ENCODE data around the gene XYLT1. TPM values are rescaled to one million over a fixed set of nuclear protein-coding genes. Genes with fewer than 3 reads are reported as not detected.

XYLT1 gene
- total and polyA plus RNA-seq, 10 of the 15 experiments (the other 5 are each of a cell fraction or from before 2014, with no cell fraction given): 0.88 to 14.8 (median 5.8) TPM

DNA sequence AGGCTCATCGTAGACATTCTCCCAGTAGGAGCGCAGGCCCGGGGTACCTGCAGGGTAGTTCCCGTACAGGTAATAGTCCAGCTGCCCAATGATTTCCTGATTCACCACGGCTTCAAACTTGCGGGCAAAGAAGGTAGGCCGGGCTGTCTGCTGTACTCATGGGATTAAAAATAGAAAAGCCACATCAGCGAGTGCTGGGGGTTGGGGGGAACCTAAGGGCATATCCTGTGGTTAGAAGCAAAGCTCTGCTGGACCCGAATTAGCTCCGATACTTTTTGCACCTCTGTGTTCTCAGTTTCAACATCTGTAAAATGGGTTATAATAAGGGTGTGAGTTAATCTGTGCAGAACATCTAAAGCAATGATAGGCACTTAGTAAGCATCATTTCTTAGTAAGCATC, 336.2 kb downstream of the XYLT1 start:
- WGBS (ENCODE audit: insufficient coverage, insufficient replicate concordance, low lambda C conversion rate, missing lambda C conversion rate): 4% methylated on average over 10 of the region's 10 CpGs
- no peak overlapping the region for H3K9ac ChIP-seq (ENCODE audit: control insufficient read depth, insufficient read depth, low read length)
- no peaks in the 10 kb centered on the region for H4K20me1 ChIP-seq (ENCODE audit: control insufficient read depth, insufficient read depth)
- ChIA-PET RAD21 (ENCODE audit: unreplicated experiment) (interaction anchor here (1.1 to 3.0 kb wide), 9 partner anchors 12 to 334 kb away, joined by 3 to 36 read pairs (median 6); no protein-coding TSS in a partner anchor), CTCF (interaction anchor here (0.9 to 3.2 kb wide), 8 partner anchors 14 to 273 kb away, joined by 3 to 12 read pairs (median 4); no protein-coding TSS in a partner anchor), POLR2A (interaction anchor here (1.0 kb wide), 1 partner anchor 65 kb away, joined by 4 read pairs; no protein-coding TSS in a partner anchor), SMC1A (ENCODE audit: uncharacterized antibody, unreplicated experiment) (interaction anchor here (1.0 to 3.0 kb wide), 19 partner anchors 12 to 333 kb away, joined by 3 to 18 read pairs (median 5); no protein-coding TSS in a partner anchor)
- peaks cover 3 to 4% of the 10 kb centered on the region in 2 experiments; a peak in 2 of 4 replicates for H3K36me3 ChIP-seq (ENCODE audit: control insufficient read depth in 2 of 2, insufficient read depth in 2 of 2, low read length in 1 of 2)
- intact Hi-C loops (cut with micrococcal nuclease; ENCODE audit: unreplicated experiment) (loop anchor here (2.0 to 5.0 kb wide), 3 partner anchors 58 to 272 kb away; no protein-coding TSS in a partner anchor), in situ Hi-C loops (cut with MboI) (no loop called here)
- no peaks in the 10 kb centered on the region; the same call in 2 of the 3 replicates for H3K9me3 ChIP-seq (replicated peaks; ENCODE audit: control insufficient read depth, insufficient read depth, low read length)
- no peaks in the 10 kb centered on the region for H3K79me2 ChIP-seq (ENCODE audit: control insufficient read depth, insufficient read depth, low read length)
- H3K4me2 ChIP-seq (ENCODE audit: control insufficient read depth, insufficient read depth): peak overlapping the region; percentile 43
- H3K27ac ChIP-seq (ENCODE audit: control insufficient read depth, insufficient read depth): no peak overlapping the region
- H3K27me3 ChIP-seq (replicated peaks in 1 of 2; ENCODE audit: control insufficient read depth in 2 of 2, insufficient read depth in 2 of 2, low read length in 1 of 2): no peaks in the 10 kb centered on the region
- FAIRE-seq (peak; percentile 83), DNase-seq (ENCODE audit: low read depth, low spot score) (peak; percentile 82), ATAC-seq (peak; percentile 97)
- no TSS peak for BruUV-seq (replicated peaks)
- H3K4me3 ChIP-seq: no peak overlapping the region
- H2AFZ ChIP-seq (ENCODE audit: control insufficient read depth, low read depth, low read length): no peak overlapping the region
- H3K4me1 ChIP-seq (ENCODE audit: control insufficient read depth, insufficient read depth, low read length): peaks cover 26% of the 10 kb centered on the region
- TF ChIP-seq, protein P1, sequence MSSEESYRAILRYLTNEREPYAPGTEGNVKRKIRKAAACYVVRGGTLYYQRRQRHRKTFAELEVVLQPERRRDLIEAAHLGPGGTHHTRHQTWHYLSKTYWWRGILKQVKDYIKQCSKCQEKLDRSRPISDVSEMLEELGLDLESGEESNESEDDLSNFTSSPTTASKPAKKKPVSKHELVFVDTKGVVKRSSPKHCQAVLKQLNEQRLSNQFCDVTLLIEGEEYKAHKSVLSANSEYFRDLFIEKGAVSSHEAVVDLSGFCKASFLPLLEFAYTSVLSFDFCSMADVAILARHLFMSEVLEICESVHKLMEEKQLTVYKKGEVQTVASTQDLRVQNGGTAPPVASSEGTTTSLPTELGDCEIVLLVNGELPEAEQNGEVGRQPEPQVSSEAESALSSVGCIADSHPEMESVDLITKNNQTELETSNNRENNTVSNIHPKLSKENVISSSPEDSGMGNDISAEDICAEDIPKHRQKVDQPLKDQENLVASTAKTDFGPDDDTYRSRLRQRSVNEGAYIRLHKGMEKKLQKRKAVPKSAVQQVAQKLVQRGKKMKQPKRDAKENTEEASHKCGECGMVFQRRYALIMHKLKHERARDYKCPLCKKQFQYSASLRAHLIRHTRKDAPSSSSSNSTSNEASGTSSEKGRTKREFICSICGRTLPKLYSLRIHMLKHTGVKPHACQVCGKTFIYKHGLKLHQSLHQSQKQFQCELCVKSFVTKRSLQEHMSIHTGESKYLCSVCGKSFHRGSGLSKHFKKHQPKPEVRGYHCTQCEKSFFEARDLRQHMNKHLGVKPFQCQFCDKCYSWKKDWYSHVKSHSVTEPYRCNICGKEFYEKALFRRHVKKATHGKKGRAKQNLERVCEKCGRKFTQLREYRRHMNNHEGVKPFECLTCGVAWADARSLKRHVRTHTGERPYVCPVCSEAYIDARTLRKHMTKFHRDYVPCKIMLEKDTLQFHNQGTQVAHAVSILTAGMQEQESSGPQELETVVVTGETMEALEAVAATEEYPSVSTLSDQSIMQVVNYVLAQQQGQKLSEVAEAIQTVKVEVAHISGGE (CRISPR knock-in tag; IDR thresholded peaks at IDR 0.05): no peak
- peak; percentile 63 for TF ChIP-seq JUNB (IDR thresholded peaks at IDR 0.05)
- no peak for TF ChIP-seq POLR2AphosphoS2 (IDR thresholded peaks at IDR 0.05; ENCODE audit: low read depth, low read length)
- TF ChIP-seq, protein P2, sequence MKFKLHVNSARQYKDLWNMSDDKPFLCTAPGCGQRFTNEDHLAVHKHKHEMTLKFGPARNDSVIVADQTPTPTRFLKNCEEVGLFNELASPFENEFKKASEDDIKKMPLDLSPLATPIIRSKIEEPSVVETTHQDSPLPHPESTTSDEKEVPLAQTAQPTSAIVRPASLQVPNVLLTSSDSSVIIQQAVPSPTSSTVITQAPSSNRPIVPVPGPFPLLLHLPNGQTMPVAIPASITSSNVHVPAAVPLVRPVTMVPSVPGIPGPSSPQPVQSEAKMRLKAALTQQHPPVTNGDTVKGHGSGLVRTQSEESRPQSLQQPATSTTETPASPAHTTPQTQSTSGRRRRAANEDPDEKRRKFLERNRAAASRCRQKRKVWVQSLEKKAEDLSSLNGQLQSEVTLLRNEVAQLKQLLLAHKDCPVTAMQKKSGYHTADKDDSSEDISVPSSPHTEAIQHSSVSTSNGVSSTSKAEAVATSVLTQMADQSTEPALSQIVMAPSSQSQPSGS (IDR thresholded peaks at IDR 0.05; ENCODE audit: low read length): peak; percentile 86
- TF ChIP-seq, protein P3, sequence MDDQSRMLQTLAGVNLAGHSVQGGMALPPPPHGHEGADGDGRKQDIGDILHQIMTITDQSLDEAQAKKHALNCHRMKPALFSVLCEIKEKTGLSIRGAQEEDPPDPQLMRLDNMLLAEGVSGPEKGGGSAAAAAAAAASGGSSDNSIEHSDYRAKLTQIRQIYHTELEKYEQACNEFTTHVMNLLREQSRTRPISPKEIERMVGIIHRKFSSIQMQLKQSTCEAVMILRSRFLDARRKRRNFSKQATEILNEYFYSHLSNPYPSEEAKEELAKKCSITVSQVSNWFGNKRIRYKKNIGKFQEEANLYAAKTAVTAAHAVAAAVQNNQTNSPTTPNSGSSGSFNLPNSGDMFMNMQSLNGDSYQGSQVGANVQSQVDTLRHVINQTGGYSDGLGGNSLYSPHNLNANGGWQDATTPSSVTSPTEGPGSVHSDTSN (IDR thresholded peaks at IDR 0.05; ENCODE audit: insufficient replicate concordance, low read depth, low read length): no peak
- TF ChIP-seq EGR1 (IDR thresholded peaks at IDR 0.05; ENCODE audit: borderline replicate concordance in 1 of 2, low read depth in 2 of 2, low read length in 2 of 2): no peak
- TF ChIP-seq, protein P4, sequence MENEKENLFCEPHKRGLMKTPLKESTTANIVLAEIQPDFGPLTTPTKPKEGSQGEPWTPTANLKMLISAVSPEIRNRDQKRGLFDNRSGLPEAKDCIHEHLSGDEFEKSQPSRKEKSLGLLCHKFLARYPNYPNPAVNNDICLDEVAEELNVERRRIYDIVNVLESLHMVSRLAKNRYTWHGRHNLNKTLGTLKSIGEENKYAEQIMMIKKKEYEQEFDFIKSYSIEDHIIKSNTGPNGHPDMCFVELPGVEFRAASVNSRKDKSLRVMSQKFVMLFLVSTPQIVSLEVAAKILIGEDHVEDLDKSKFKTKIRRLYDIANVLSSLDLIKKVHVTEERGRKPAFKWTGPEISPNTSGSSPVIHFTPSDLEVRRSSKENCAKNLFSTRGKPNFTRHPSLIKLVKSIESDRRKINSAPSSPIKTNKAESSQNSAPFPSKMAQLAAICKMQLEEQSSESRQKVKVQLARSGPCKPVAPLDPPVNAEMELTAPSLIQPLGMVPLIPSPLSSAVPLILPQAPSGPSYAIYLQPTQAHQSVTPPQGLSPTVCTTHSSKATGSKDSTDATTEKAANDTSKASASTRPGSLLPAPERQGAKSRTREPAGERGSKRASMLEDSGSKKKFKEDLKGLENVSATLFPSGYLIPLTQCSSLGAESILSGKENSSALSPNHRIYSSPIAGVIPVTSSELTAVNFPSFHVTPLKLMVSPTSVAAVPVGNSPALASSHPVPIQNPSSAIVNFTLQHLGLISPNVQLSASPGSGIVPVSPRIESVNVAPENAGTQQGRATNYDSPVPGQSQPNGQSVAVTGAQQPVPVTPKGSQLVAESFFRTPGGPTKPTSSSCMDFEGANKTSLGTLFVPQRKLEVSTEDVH (IDR thresholded peaks at IDR 0.05; ENCODE audit: low read depth, partially characterized antibody): no peak
- TF ChIP-seq GABPA (IDR thresholded peaks at IDR 0.05; ENCODE audit: low read depth): 0 out of 2 replicates have a peak, but pooled peaks have one; percentile 28
- peak; percentile 87 for TF ChIP-seq NFIC (IDR thresholded peaks at IDR 0.05; ENCODE audit: low read depth, low read length)
- peak; percentile 70 for TF ChIP-seq ATF7 (IDR thresholded peaks at IDR 0.05; ENCODE audit: low read depth)
- peak; percentile 75; the same call in 1 of the 2 replicates for TF ChIP-seq PAX5 (IDR thresholded peaks at IDR 0.05; ENCODE audit: borderline replicate concordance, low read depth, low read length)
- no peak for TF ChIP-seq MYB (IDR thresholded peaks at IDR 0.05; ENCODE audit: borderline replicate concordance, low read depth, low read length)
- no peak for TF ChIP-seq TAF1 (IDR thresholded peaks at IDR 0.05; ENCODE audit: borderline replicate concordance, low read depth, low read length)
- no peak for TF ChIP-seq SPI1 (IDR thresholded peaks at IDR 0.05; ENCODE audit: borderline replicate concordance, insufficient read depth, low read depth, low read length)
- no peak for TF ChIP-seq TCF12 (IDR thresholded peaks at IDR 0.05; ENCODE audit: low read depth, low read length)

Measured in GM12878 (cell line).